GM21423 (cell line): ENCODE results near the gene STAC2.
A peak's percentile ranks its signal among the peaks of the same experiment; 100 is the strongest.

Source experiments
- ATAC-seq: cut with Tn5 transposase; IDR thresholded peaks from one replicate; pipeline ENCODE4 v1.9.1; 2021; ENCODE audit warnings: mild to moderate bottlenecking, moderate library complexity; ENCODE audit not compliant: unreplicated experiment

Gene STAC2

GRCh38 chr17:39165841-39166349 is 59.9 kb downstream of the STAC2 start, which contains the start of gene ARL5C:
TSS of gene ARL5C (minus strand) at chr17:39166161. CDS start at chr17:39165760, 401 bp downstream.
- ATAC-seq = no peak

- ATAC-seq = no peak
Observed at GRCh38 chr17:39165178-39165840, 60.4 kb downstream of the STAC2 start.

DNA sequence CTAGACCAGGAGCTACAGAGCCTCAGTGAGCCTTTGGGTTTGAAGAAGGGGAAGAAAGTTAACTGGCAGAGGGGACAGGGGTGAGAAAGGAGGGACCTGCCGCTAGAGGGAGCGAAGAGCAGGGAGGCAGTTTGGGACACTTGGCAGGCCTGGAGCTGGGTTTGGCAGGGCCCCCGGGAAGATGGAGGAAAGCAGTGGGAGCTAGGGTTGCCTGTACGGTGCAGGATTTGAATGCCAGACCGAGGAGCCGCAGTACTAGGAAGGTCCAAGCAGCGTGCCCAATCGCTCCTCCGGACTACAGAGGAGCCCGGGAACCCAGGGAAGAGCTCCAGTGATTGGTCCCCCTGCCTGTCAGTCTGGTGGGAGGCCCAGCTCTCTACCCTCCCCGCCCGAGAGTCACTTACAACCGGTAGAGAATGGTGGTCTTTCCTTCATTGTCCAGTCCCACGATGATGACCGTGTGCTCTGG is 61.0 kb downstream of the STAC2 start:
- ATAC-seq = peak; percentile 77

DNA sequence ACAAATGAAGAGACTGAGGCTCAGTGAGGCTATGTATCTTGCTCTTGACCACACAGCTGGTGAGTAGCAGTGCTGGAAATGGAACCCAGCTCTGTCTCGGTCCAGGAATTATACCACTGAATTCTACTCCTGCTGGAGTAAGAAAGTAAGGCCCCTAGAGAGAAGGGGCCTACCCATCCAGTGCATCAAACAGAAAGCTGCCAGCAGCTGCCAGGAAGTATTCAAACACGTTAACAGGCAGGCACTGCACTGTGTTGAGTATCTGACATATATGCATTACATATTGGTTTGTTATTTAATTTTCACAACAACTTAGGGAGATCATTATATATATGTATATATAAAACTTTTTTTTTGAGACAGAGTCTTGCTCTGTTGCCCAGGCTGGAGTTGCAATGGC is 63.8 kb downstream of the STAC2 start:
- ATAC-seq = no peak
